Central memory CD8-positive, alpha-beta T cell (primary cell): Measurements from ENCODE around the gene ANKLE2.
"Not testable (repeated sequence)": the region's sequence is repeated elsewhere in the genome, so short reads cannot be mapped to it uniquely, and the experiment has no call there.

Experiments
- ATAC-seq: fragments of 150-1000 bp; cut with Tn5 transposase; replicated peaks from 2 replicates; pipeline ENCODE4 v1.10.0; 2022; ENCODE audit warnings: mild to moderate bottlenecking, moderate FRiP score, moderate number of reproducible peaks; ENCODE audit not compliant: poor library complexity, severe bottlenecking; ENCODE audit errors: extremely low read depth
- DNase-seq, 2 donors: peaks; one replicate each; pipeline ENCODE4 v3.0.0; 2021; ENCODE audit warnings: low spot score in 2 of 2
- H3K27ac Mint-ChIP-seq: one replicate; pipeline ENCODE4 v1.8.0; 2022; ENCODE audit warnings: low read depth, mild to moderate bottlenecking, moderate library complexity, mixed read lengths
- H3K27me3 Mint-ChIP-seq: one replicate; pipeline ENCODE4 v1.8.0; 2022; ENCODE audit warnings: mixed read lengths
- H3K36me3 Mint-ChIP-seq: one replicate; pipeline ENCODE4 v1.8.0; 2022; ENCODE audit warnings: mild to moderate bottlenecking, moderate library complexity, mixed read lengths; ENCODE audit not compliant: insufficient read depth
- H3K4me1 Mint-ChIP-seq: one replicate; pipeline ENCODE4 v1.8.0; 2022; ENCODE audit warnings: mixed read lengths
- H3K4me3 Mint-ChIP-seq: one replicate; pipeline ENCODE4 v1.8.0; 2022; ENCODE audit warnings: mild to moderate bottlenecking, moderate library complexity, mixed read lengths
- H3K9me3 Mint-ChIP-seq: one replicate; pipeline ENCODE4 v1.8.0; 2022; ENCODE audit warnings: mixed read lengths

The ANKLE2 gene

GRCh38 chr12:132707241-132707640, 54.4 kb downstream of the ANKLE2 start:
- H3K27me3 Mint-ChIP-seq = no peaks in the 10 kb centered on the region
- H3K4me3 Mint-ChIP-seq = no peak overlapping the region
- peaks cover 17% of the 10 kb centered on the region for H3K4me1 Mint-ChIP-seq
- ATAC-seq (no peak), DNase-seq (no peak)
- peaks cover 1% of the 10 kb centered on the region for H3K36me3 Mint-ChIP-seq
- no peak overlapping the region for H3K27ac Mint-ChIP-seq
- H3K9me3 Mint-ChIP-seq = peaks cover 6% of the 10 kb centered on the region

- Mint-ChIP-seq H3K4me3 (no peak overlapping the region), H3K36me3 (peaks cover 9% of the 10 kb centered on the region), H3K9me3 (peaks cover 6% of the 10 kb centered on the region), H3K27me3 (no peaks in the 10 kb centered on the region), H3K4me1 (peaks cover 9% of the 10 kb centered on the region), H3K27ac (peak overlapping the region; percentile 63)
- ATAC-seq (no peak), DNase-seq (no peak)
Measured at GRCh38 chr12:132703641-132704040, 58.0 kb downstream of the ANKLE2 start.

- H3K36me3 Mint-ChIP-seq = peaks cover 9% of the 10 kb centered on the region
- no peaks in the 10 kb centered on the region for H3K27me3 Mint-ChIP-seq
- H3K9me3 Mint-ChIP-seq = no peaks in the 10 kb centered on the region
- no peak overlapping the region for H3K4me3 Mint-ChIP-seq
- no peak for DNase-seq
- H3K4me1 Mint-ChIP-seq = peaks cover 9% of the 10 kb centered on the region
- ATAC-seq = no peak
- H3K27ac Mint-ChIP-seq = no peak overlapping the region
Measured at GRCh38 chr12:132702640-132703039, 59.0 kb downstream of the ANKLE2 start.

GRCh38 chr12:132700212-132700822, 61.3 kb downstream of the ANKLE2 start:
- H3K9me3 Mint-ChIP-seq = no peaks in the 10 kb centered on the region
- ATAC-seq (no peak), DNase-seq (no peak)
- H3K4me3 Mint-ChIP-seq = no peak overlapping the region
- H3K27me3 Mint-ChIP-seq = no peaks in the 10 kb centered on the region
- peaks cover 14% of the 10 kb centered on the region for H3K36me3 Mint-ChIP-seq
- H3K4me1 Mint-ChIP-seq = peaks cover 9% of the 10 kb centered on the region
- no peak overlapping the region for H3K27ac Mint-ChIP-seq

- DNase-seq (no peak), ATAC-seq (no peak)
- Mint-ChIP-seq H3K4me1 (peaks cover 2% of the 10 kb centered on the region), H3K9me3 (no peaks in the 10 kb centered on the region), H3K27me3 (no peaks in the 10 kb centered on the region), H3K36me3 (peaks cover 14% of the 10 kb centered on the region), H3K27ac (no peak overlapping the region), H3K4me3 (no peak overlapping the region)
Measured at GRCh38 chr12:132698341-132698740, 63.3 kb downstream of the ANKLE2 start.

GRCh38 chr12:132695431-132695830, 66.2 kb downstream of the ANKLE2 start:
- Mint-ChIP-seq H3K4me3 (no peak overlapping the region), H3K27me3 (no peaks in the 10 kb centered on the region), H3K36me3 (peaks cover 14% of the 10 kb centered on the region), H3K9me3 (no peaks in the 10 kb centered on the region), H3K27ac (no peak overlapping the region), H3K4me1 (no peaks in the 10 kb centered on the region)
- no peak for DNase-seq
- no peak for ATAC-seq

- not testable (repeated sequence) for H3K4me3 Mint-ChIP-seq, H3K27me3 Mint-ChIP-seq, H3K9me3 Mint-ChIP-seq, H3K4me1 Mint-ChIP-seq, H3K27ac Mint-ChIP-seq, ATAC-seq, DNase-seq
- H3K36me3 Mint-ChIP-seq = peaks cover 11% of the 10 kb centered on the region
Measured at GRCh38 chr12:132694888-132695287, 66.7 kb downstream of the ANKLE2 start.

- not testable (repeated sequence) for H3K9me3 Mint-ChIP-seq, H3K27ac Mint-ChIP-seq, H3K4me1 Mint-ChIP-seq, ATAC-seq, H3K27me3 Mint-ChIP-seq, DNase-seq, H3K4me3 Mint-ChIP-seq
- peaks cover 11% of the 10 kb centered on the region for H3K36me3 Mint-ChIP-seq
Measured at GRCh38 chr12:132692030-132692429, 69.6 kb downstream of the ANKLE2 start.

GRCh38 chr12:132690112-132690511, 71.5 kb downstream of the ANKLE2 start:
- no peak for DNase-seq
- Mint-ChIP-seq H3K27me3 (no peaks in the 10 kb centered on the region), H3K4me3 (peak overlapping the region; percentile 62), H3K36me3 (peaks cover 9% of the 10 kb centered on the region), H3K4me1 (peaks cover 16% of the 10 kb centered on the region), H3K9me3 (no peaks in the 10 kb centered on the region), H3K27ac (no peak overlapping the region)
- ATAC-seq = no peak

GRCh38 chr12:132689227-132689626, 72.4 kb downstream of the ANKLE2 start:
- Mint-ChIP-seq H3K4me3 (peak overlapping the region; percentile 62), H3K4me1 (peaks cover 18% of the 10 kb centered on the region), H3K36me3 (peaks cover 9% of the 10 kb centered on the region), H3K27ac (no peak overlapping the region), H3K27me3 (no peaks in the 10 kb centered on the region), H3K9me3 (no peaks in the 10 kb centered on the region)
- DNase-seq (no peak), ATAC-seq (no peak)

GRCh38 chr12:132687211-132688164, 74.1 kb downstream of the ANKLE2 start, which contains the start of the genes POLE and PXMP2:
Gene POLE, minus strand, starts transcription at chr12:132687342. Its CDS starts 27 bp downstream, at chr12:132687315.
Gene PXMP2, plus strand, starts transcription at chr12:132687587. Its CDS starts 84 bp downstream, at chr12:132687671.
- Mint-ChIP-seq H3K4me3 (peak within 1 kb of the TSS; percentile 80), H3K9me3 (no peaks in the 10 kb centered on the region), H3K27ac (peak within 1 kb of the TSS; percentile 41), H3K27me3 (no peaks in the 10 kb centered on the region), H3K36me3 (peaks cover 9% of the 10 kb centered on the region), H3K4me1 (peaks cover 18% of the 10 kb centered on the region)
- peak; percentile 93 for ATAC-seq
- DNase-seq = peak; percentile 80 to 87

- Mint-ChIP-seq H3K27me3 (no peaks in the 10 kb centered on the region), H3K9me3 (no peaks in the 10 kb centered on the region), H3K36me3 (peaks cover 9% of the 10 kb centered on the region), H3K4me1 (peaks cover 18% of the 10 kb centered on the region), H3K4me3 (peak overlapping the region; percentile 80), H3K27ac (peak overlapping the region; percentile 41)
- no peak for DNase-seq
- ATAC-seq = peak; percentile 40
Measured at GRCh38 chr12:132686825-132687210, 74.8 kb downstream of the ANKLE2 start.

GRCh38 chr12:132685400-132685799, 76.2 kb downstream of the ANKLE2 start:
- Mint-ChIP-seq H3K27me3 (no peaks in the 10 kb centered on the region), H3K4me1 (peaks cover 24% of the 10 kb centered on the region), H3K27ac (no peak overlapping the region), H3K36me3 (peaks cover 9% of the 10 kb centered on the region), H3K4me3 (peak overlapping the region; percentile 31), H3K9me3 (no peaks in the 10 kb centered on the region)
- ATAC-seq (no peak), DNase-seq (no peak)
